ENCODE data around the gene DCUN1D2.
"Not testable (repeated sequence)": the region's sequence is repeated elsewhere in the genome, so short reads cannot be mapped to it uniquely, and the experiment has no call there.

Gene DCUN1D2

GRCh38 chr13:113522438-113522837, 31.9 kb upstream of the DCUN1D2 start:
- not testable (repeated sequence) for FAIRE-seq; DNase-seq (ENCODE audit: extremely low spot score, insufficient read length, low read depth)

GRCh38 chr13:113520571-113520970, 30.1 kb upstream of the DCUN1D2 start:
- DNase-seq (ENCODE audit: extremely low spot score, insufficient read length, low read depth) (no peak), FAIRE-seq (no peak)

DNA sequence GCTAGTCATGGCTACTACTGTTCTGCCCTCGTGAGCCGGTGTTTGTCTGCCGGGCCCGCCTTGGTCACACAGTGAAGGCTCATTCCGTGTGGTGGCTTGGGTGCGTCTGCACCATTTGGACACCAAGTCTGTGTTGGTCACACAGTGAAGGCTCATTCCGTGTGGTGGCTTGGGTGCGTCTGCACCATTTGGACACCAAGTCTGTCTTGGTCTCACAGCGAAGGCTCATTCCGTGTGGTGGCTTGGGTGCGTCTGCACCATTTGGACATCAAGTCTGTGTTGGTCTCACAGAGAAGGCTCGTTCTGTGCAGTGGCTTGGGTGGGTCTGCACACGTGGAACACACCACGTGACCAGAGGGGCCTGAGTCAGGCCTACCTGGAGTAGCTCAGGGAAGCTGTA, 29.0 kb upstream of the DCUN1D2 start:
- DNase-seq (ENCODE audit: extremely low spot score, insufficient read length, low read depth) (no peak), FAIRE-seq (no peak)

GRCh38 chr13:113518076-113518803, 27.7 kb upstream of the DCUN1D2 start:
- FAIRE-seq (no peak), DNase-seq (ENCODE audit: extremely low spot score, insufficient read length, low read depth) (no peak)

DNA sequence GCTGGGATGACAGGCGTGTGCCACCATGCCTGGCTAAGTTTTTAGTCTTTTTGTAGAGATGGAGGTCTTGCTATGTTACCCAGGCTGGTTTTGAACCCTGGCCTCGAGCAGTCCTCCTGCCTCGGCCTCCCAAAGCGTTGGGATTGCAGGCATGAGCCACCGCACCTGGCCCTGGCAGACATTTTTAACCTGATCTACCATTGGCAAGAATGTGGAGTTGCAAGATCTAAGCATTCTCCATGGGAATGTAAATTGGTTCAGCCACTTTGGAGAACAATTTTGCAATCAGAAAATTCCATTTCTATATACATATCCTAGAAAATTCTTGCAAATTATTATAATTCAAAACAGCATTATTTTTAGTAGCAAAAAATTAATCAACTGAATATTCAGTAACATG, 24.3 kb upstream of the DCUN1D2 start:
- no peak for FAIRE-seq

GRCh38 chr13:113513761-113514160, 23.2 kb upstream of the DCUN1D2 start:
- FAIRE-seq (no peak), DNase-seq (ENCODE audit: extremely low spot score, insufficient read length, low read depth) (no peak)

More for the DNA sequence above, 24.3 kb upstream of the DCUN1D2 start:
- no peak for DNase-seq (ENCODE audit: extremely low spot score, insufficient read length, low read depth)

GRCh38 chr13:113511361-113511760, 20.9 kb upstream of the DCUN1D2 start:
- DNase-seq (ENCODE audit: extremely low spot score, insufficient read length, low read depth) (no peak), FAIRE-seq (no peak)

- FAIRE-seq (no peak), DNase-seq (ENCODE audit: extremely low spot score, insufficient read length, low read depth) (no peak)
Observed at GRCh38 chr13:113510871-113511270, 20.4 kb upstream of the DCUN1D2 start.

GRCh38 chr13:113509989-113510388, 19.5 kb upstream of the DCUN1D2 start:
- no peak for DNase-seq (ENCODE audit: extremely low spot score, insufficient read length, low read depth)
- no peak for FAIRE-seq

- FAIRE-seq: no peak
- no peak for DNase-seq (ENCODE audit: extremely low spot score, insufficient read length, low read depth)
Observed at GRCh38 chr13:113508521-113509254, 18.2 kb upstream of the DCUN1D2 start.

DNA sequence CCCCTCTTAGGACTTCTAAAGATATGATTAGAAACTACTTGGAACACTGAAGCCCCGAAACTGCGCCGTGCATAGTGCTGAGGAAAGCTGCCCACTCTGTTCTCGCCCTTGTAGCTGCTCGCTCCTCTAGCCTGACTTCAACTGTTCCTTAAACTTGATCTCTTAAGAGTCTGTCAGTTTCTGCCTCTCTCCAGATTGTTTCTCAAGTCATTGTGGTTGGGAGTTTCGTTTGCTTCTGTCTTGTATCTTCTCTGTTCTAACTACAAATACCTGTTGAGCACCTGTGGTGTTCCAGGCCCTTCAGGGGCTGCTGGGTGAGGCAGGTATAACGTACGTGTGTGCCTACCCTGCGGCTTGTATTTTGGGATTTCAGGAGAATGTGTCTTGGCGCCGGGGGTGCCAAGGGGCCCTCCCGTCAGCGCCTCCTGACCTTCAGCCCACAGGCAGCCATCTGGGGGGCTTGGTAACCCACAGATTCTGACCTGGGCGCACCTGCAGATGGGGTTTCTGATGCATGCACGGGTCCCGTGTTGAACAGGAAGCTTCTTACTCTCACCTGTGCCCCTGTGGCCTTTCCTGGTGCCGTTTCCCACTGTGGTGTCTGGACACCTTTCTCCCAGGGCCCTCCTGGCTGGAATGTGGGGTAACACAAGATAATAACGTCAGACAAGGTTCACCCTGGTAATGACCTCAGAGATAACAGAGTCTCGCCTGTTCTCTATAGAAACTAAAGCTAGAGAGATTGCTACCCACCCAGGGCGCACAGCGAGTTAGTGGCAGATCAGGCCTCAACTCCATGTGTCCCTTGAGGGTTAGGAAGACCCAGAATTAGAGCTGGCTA, 17.2 kb upstream of the DCUN1D2 start:
- FAIRE-seq (no peak), DNase-seq (ENCODE audit: extremely low spot score, insufficient read length, low read depth) (no peak)

DNA sequence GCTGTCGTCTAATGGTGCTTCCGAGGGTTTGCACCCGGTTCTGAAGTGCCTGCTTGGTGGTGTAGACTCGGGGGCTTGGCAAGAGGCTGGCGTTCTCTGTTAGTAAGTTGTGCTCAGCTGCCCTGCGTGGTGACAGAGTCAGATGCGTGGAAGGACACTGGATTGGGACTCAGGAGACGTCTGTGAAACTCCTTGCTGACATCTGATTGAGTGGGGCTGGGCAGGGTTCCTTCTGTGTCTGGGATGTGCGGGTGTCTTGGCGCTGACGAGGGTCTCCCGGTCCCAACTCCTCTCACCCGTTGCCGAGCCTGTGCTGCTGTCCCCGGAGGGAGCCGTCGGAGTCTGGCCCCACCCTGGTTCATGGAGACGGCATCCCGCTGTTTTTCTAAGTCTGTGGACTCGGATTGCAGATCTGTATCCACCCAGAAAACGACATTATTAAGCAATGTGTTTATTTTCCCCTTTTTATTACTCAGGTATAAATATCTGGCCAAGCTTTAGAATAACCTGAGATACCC, 16.4 kb upstream of the DCUN1D2 start:
- DNase-seq (ENCODE audit: extremely low spot score, insufficient read length, low read depth) (no peak), FAIRE-seq (no peak)

GRCh38 chr13:113506025-113506685, 15.6 kb upstream of the DCUN1D2 start:
- FAIRE-seq: no peak

DNA sequence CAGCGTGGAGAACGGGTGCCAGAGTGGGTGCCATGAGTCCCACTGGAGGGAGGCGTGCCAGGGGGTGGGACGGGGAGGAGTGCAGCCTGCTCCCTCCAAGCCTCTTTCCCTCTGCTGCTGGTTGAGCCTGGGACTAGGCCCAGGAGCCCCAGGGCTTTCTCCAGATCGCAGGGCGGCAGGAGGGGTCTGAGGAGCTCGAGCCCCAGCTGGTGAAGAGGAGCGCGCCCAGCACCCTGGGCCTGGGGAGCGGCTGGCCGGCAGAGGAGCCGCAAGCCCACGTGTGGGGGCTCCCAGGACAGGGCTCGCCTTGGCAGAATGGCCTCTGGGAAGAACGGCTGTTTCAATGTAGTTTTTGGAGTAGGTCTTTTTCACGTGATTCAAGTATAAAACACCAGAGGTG, 12.2 kb upstream of the DCUN1D2 start:
- FAIRE-seq (no peak), DNase-seq (ENCODE audit: extremely low spot score, insufficient read length, low read depth) (no peak)

More at GRCh38 chr13:113506025-113506685, 15.6 kb upstream of the DCUN1D2 start:
- DNase-seq (ENCODE audit: extremely low spot score, insufficient read length, low read depth): no peak

GRCh38 chr13:113500530-113501265, 10.2 kb upstream of the DCUN1D2 start:
- DNase-seq (ENCODE audit: extremely low spot score, insufficient read length, low read depth) (no peak), FAIRE-seq (no peak)

DNA sequence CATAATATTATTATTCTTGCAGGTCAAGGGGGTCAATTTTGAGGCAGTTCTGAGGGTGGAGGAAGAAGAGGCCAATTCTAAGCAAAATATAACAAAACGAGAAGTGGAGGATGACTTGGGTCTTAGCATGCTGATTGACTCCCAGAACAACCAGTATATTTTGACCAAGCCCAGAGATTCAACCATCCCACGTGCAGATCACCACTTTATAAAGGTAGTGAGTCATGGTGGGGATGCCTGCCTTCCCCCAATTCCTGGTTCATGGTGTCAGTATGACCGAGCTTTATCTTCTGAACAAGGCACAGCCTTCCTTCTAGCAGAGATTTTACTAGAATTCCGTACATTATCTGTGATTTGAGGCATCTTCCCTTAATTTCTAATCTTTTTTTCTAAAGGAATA, 9.4 kb upstream of the DCUN1D2 start:
- no peak for FAIRE-seq

GRCh38 chr13:113498905-113499304, 8.4 kb upstream of the DCUN1D2 start:
- DNase-seq (ENCODE audit: extremely low spot score, insufficient read length, low read depth): no peak
- no peak for FAIRE-seq

More for the DNA sequence above, 9.4 kb upstream of the DCUN1D2 start:
- no peak for DNase-seq (ENCODE audit: extremely low spot score, insufficient read length, low read depth)

GRCh38 chr13:113497217-113497616, 6.7 kb upstream of the DCUN1D2 start:
- FAIRE-seq (no peak), DNase-seq (ENCODE audit: extremely low spot score, insufficient read length, low read depth) (no peak)

DNA sequence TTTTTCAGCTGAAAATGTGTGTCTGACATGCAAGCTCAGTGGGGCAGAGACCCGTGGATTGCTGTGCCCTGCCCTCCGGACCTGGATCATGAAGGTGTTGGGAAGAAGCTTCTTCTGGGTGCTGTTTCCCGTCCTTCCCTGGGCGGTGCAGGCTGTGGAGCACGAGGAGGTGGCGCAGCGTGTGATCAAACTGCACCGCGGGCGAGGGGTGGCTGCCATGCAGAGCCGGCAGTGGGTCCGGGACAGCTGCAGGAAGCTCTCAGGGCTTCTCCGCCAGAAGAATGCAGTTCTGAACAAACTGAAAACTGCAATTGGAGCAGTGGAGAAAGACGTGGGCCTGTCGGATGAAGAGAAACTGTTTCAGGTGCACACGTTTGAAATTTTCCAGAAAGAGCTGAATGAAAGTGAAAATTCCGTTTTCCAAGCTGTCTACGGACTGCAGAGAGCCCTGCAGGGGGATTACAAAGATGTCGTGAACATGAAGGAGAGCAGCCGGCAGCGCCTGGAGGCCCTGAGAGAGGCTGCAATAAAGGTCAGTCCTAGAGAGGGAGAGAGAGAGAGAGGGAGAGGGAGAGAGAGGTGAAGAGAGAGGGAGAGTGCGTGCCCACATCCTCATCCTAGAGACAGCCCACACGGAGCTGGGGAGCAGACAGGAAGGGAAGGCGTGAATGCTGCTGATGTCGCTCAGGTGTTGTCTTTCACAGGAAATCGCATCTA, 5.1 kb upstream of the DCUN1D2 start:
- no peak for FAIRE-seq
- DNase-seq (ENCODE audit: extremely low spot score, insufficient read length, low read depth): no peak
